HepG2 (cell line): Measurements from ENCODE around the gene PCP4L1. TPM values are rescaled to one million over a fixed set of nuclear protein-coding genes. Genes with fewer than 3 reads are reported as not detected.

Experiments
- CBFB ChIP-seq: sonication (generic); formaldehyde crosslinking; IDR thresholded peaks from 2 replicates; pipeline ENCODE4 v1.4.0; 2020; ENCODE audit warnings: missing genetic modification reagents
- DMAP1 ChIP-seq: IDR thresholded peaks from 2 replicates; pipeline ENCODE4 v1.6.1; 2016
- GPBP1L1 ChIP-seq: sonication (generic); formaldehyde crosslinking; IDR thresholded peaks from 2 replicates; pipeline ENCODE4 v1.5.0; 2020; ENCODE audit warnings: mild to moderate bottlenecking, missing genetic modification reagents
- KMT2A ChIP-seq: sonication (generic); formaldehyde crosslinking; IDR thresholded peaks from 2 replicates; pipeline ENCODE4 v1.4.0; 2020; ENCODE audit warnings: missing genetic modification reagents
- NCOA1 ChIP-seq: sonication (generic); formaldehyde crosslinking; IDR thresholded peaks from 2 replicates; pipeline ENCODE4 v1.9.0; 2021; ENCODE audit warnings: missing genetic modification reagents
- NR2C2 ChIP-seq: sonication (generic); formaldehyde crosslinking; IDR thresholded peaks from 2 replicates; pipeline ENCODE4 v1.4.0; 2020; ENCODE audit warnings: missing genetic modification reagents, mild to moderate bottlenecking, moderate library complexity, borderline replicate concordance
- PHF5A ChIP-seq: IDR thresholded peaks from one replicate; pipeline ENCODE4 v1.6.1; 2018; ENCODE audit warnings: low read depth, missing genetic modification reagents; ENCODE audit not compliant: unreplicated experiment
- PHF8 ChIP-seq: sonication (generic); formaldehyde crosslinking; IDR thresholded peaks from 2 replicates; pipeline ENCODE4 v1.5.0; 2020; ENCODE audit warnings: missing genetic modification reagents
- RBFOX2 ChIP-seq: fragments of 200-400 bp; formaldehyde crosslinking; IDR thresholded peaks from 2 replicates; pipeline ENCODE4 v1.6.1; 2017; ENCODE audit warnings: low read depth, mild to moderate bottlenecking, low read length
- REPIN1 ChIP-seq: sonication (generic); formaldehyde crosslinking; IDR thresholded peaks from 2 replicates; pipeline ENCODE4 v1.8.0; 2022; ENCODE audit warnings: missing genetic modification reagents, low read depth, mild to moderate bottlenecking, borderline replicate concordance
- TBL1XR1 ChIP-seq: fragments of 150-350 bp; IDR thresholded peaks from 2 replicates; pipeline ENCODE4 v1.6.1; 2014; ENCODE audit warnings: borderline replicate concordance, low read length; ENCODE audit not compliant: partially characterized antibody
- TBP ChIP-seq: sonication (generic); formaldehyde crosslinking; IDR thresholded peaks from 2 replicates; pipeline ENCODE4 v1.5.0; 2020; ENCODE audit warnings: missing genetic modification reagents
- YEATS2 ChIP-seq: sonication (generic); formaldehyde crosslinking; IDR thresholded peaks from 2 replicates; pipeline ENCODE4 v1.4.0; 2020; ENCODE audit warnings: missing genetic modification reagents, borderline replicate concordance
- ZBTB20 ChIP-seq: sonication (generic); formaldehyde crosslinking; IDR thresholded peaks from 2 replicates; pipeline ENCODE4 v1.8.1; 2023; ENCODE audit warnings: missing genetic modification reagents, low read depth, mild to moderate bottlenecking, borderline replicate concordance
- ZBTB38 ChIP-seq: sonication (generic); formaldehyde crosslinking; IDR thresholded peaks from 2 replicates; pipeline ENCODE4 v1.5.1; 2020; ENCODE audit warnings: mild to moderate bottlenecking, missing genetic modification reagents
- ZBTB4 ChIP-seq: sonication (generic); formaldehyde crosslinking; IDR thresholded peaks from 2 replicates; pipeline ENCODE4 v1.4.0; 2020; ENCODE audit warnings: missing genetic modification reagents, mild to moderate bottlenecking, borderline replicate concordance
- ZC3H4 ChIP-seq: sonication (generic); formaldehyde crosslinking; IDR thresholded peaks from 2 replicates; pipeline ENCODE4 v1.4.0; 2020; ENCODE audit warnings: missing genetic modification reagents, borderline replicate concordance
- ZMAT5 ChIP-seq: sonication (generic); formaldehyde crosslinking; IDR thresholded peaks from 2 replicates; pipeline ENCODE4 v1.5.0; 2020; ENCODE audit warnings: mild to moderate bottlenecking, low read depth, missing genetic modification reagents, borderline replicate concordance
- ZNF234 ChIP-seq: sonication (generic); formaldehyde crosslinking; conservative IDR thresholded peaks from 2 replicates; pipeline ENCODE4 v1.5.1; 2020; ENCODE audit warnings: mild to moderate bottlenecking, missing genetic modification reagents
- ZNF383 ChIP-seq: sonication (generic); formaldehyde crosslinking; IDR thresholded peaks from 2 replicates; pipeline ENCODE4 v1.4.0; 2020; ENCODE audit warnings: missing genetic modification reagents, mild to moderate bottlenecking, borderline replicate concordance
- ZNF513 ChIP-seq: sonication (generic); formaldehyde crosslinking; conservative IDR thresholded peaks from 2 replicates; pipeline ENCODE4 v1.5.0; 2020; ENCODE audit warnings: missing genetic modification reagents
- ZNF639 ChIP-seq: conservative IDR thresholded peaks from 2 replicates; pipeline ENCODE4 v1.6.1; 2018; ENCODE audit warnings: missing genetic modification reagents
- polyA plus RNA-seq, 8 experiments: library from polyadenylated mRNA; depleted of rRNA in 3 of 8; stranded (reverse) in 7 of 8; unstranded in 1 of 8; fragments of >200 nt; fragmentation: Illumina TruSeq in 4 of 8; extraction: Trizol in 4 of 8; gene quantifications; 2 replicates each; pipeline versions ENCODE4 v1.2.1 to v1.2.3, GENCODE V29; 2011 to 2016; ENCODE audit warnings: low read depth in 4 of 8, missing spikeins in 1 of 8, mixed read lengths in 1 of 8; ENCODE audit not compliant: insufficient read depth in 1 of 8
- total RNA-seq, 5 experiments: library from RNA; depleted of rRNA; stranded (reverse); fragments of >200 nt; fragmentation: Illumina TruSeq; extraction: Trizol; gene quantifications; 2 replicates each; pipeline ENCODE4 v1.2.3, GENCODE V29; 2016; ENCODE audit warnings: low read depth in 1 of 5

Gene PCP4L1
- total and polyA plus RNA-seq, 2 of the 13 experiments (the other 11 are each of a cell fraction or from before 2014, with no cell fraction given) = 0.28 TPM; not detected in 1

GRCh38 chr1:161314201-161314981 is 55.8 kb downstream of the PCP4L1 start, which contains the start of gene SDHC (continued):
- TF ChIP-seq GPBP1L1 (CRISPR knock-in tag) (no peak), ZMAT5 (CRISPR knock-in tag) (no peak), ZNF513 (CRISPR knock-in tag) (no peak), ZNF234 (CRISPR knock-in tag) (no peak), ZBTB38 (no peak), RBFOX2 (peak; percentile 95), ZNF639 (CRISPR knock-in tag) (0 out of 2 replicates have a peak, but pooled peaks have one; percentile 50), PHF8 (CRISPR knock-in tag) (peak; percentile 87), DMAP1 (CRISPR knock-in tag) (peak; percentile 60; the same call in 1 of the 2 replicates), NR2C2 (peak; percentile 60), ZNF383 (CRISPR knock-in tag) (no peak), NCOA1 (CRISPR knock-in tag) (no peak), PHF5A (CRISPR knock-in tag) (peak; percentile 46), ZBTB20 (CRISPR knock-in tag) (no peak), YEATS2 (CRISPR knock-in tag) (no peak), ZBTB4 (CRISPR knock-in tag) (0 out of 2 replicates have a peak, but pooled peaks have one; percentile 28), TBL1XR1 (peak; percentile 10), REPIN1 (CRISPR knock-in tag) (peak; percentile 67; the same call in 1 of the 2 replicates), CBFB (CRISPR knock-in tag) (no peak), TBP (CRISPR knock-in tag) (no peak), ZC3H4 (CRISPR knock-in tag) (no peak), KMT2A (peak; percentile 87)
